ENCODE results near the gene KRT3.

- TF ChIP-seq POLR2AphosphoS5 (IDR thresholded peaks at IDR 0.05) (no peak), CTCF (IDR thresholded peaks at IDR 0.05) (no peak)
These were observed 25.3 kb upstream of the KRT3 start for GRCh38 chr12:52821071-52821730.
